GM18858 (cell line): ENCODE results near the gene PRSS23.
A peak's percentile ranks its signal among the peaks of the same experiment; 100 is the strongest.
"Not testable (repeated sequence)": the region's sequence is repeated elsewhere in the genome, so short reads cannot be mapped to it uniquely, and the experiment has no call there.

Experiments
- ATAC-seq: cut with Tn5 transposase; IDR thresholded peaks from one replicate; pipeline ENCODE4 v1.9.1; 2021; ENCODE audit not compliant: unreplicated experiment

The PRSS23 gene

GRCh38 chr11:86812322-86812670, 12.0 kb downstream of the PRSS23 start:
- ATAC-seq = no peak

GRCh38 chr11:86812981-86813380, 12.6 kb downstream of the PRSS23 start:
- ATAC-seq = peak; percentile 69

GRCh38 chr11:86814775-86815174, 14.4 kb downstream of the PRSS23 start:
- ATAC-seq = no peak

- ATAC-seq = no peak
These were observed 15.4 kb downstream of the PRSS23 start for GRCh38 chr11:86815726-86816125.

GRCh38 chr11:86816251-86816726, 15.9 kb downstream of the PRSS23 start:
- no peak for ATAC-seq

GRCh38 chr11:86818462-86819192, 18.3 kb downstream of the PRSS23 start:
- no peak for ATAC-seq

- ATAC-seq = not testable (repeated sequence)
These were observed 23.8 kb downstream of the PRSS23 start for GRCh38 chr11:86824139-86824538.

GRCh38 chr11:86834376-86834775, 34.0 kb downstream of the PRSS23 start:
- not testable (repeated sequence) for ATAC-seq

- ATAC-seq = not testable (repeated sequence)
These were observed 44.6 kb downstream of the PRSS23 start for GRCh38 chr11:86844762-86845508.

GRCh38 chr11:86848132-86848531, 47.8 kb downstream of the PRSS23 start:
- no peak for ATAC-seq

GRCh38 chr11:86849679-86850078, 49.3 kb downstream of the PRSS23 start:
- no peak for ATAC-seq
